Myocyte (in vitro differentiated cells): Measurements from ENCODE around the gene RAPH1. TPM values are rescaled to one million over a fixed set of nuclear protein-coding genes. Genes with fewer than 3 reads are reported as not detected.
"Not testable (repeated sequence)": the region's sequence is repeated elsewhere in the genome, so short reads cannot be mapped to it uniquely, and the experiment has no call there.

Source experiments
- DNase-seq: peaks from one replicate; pipeline ENCODE4 v3.0.0-alpha.2; 2012; ENCODE audit warnings: low read depth
- total RNA-seq: library from RNA; depleted of rRNA; stranded (reverse); fragments of >200 nt; gene quantifications from 2 replicates; pipeline ENCODE4 v1.2.3, GENCODE V29; 2014

Gene RAPH1
- total RNA-seq, 1 donor from 2014 or later = 41.3 TPM

GRCh38 chr2:203432811-203433210 lies 102.3 kb downstream of the RAPH1 start:
- peak; percentile 37 for DNase-seq

GRCh38 chr2:203431391-203432185 lies 103.5 kb downstream of the RAPH1 start:
- no peak for DNase-seq

GRCh38 chr2:203429643-203430042 lies 105.5 kb downstream of the RAPH1 start:
- not testable (repeated sequence) for DNase-seq

- peak; percentile 22 for DNase-seq
Measured at GRCh38 chr2:203427061-203427460, 108.0 kb downstream of the RAPH1 start.

- peak; percentile 59 for DNase-seq
Measured at GRCh38 chr2:203418271-203418670, 116.8 kb downstream of the RAPH1 start.

- no peak for DNase-seq
Measured at GRCh38 chr2:203413796-203414195, 121.3 kb downstream of the RAPH1 start.

- peak; percentile 57 for DNase-seq
Measured at GRCh38 chr2:203412546-203413331, 122.4 kb downstream of the RAPH1 start.

- no peak for DNase-seq
Measured at GRCh38 chr2:203407496-203407895, 127.6 kb downstream of the RAPH1 start.

GRCh38 chr2:203404996-203405395 lies 130.1 kb downstream of the RAPH1 start:
- no peak for DNase-seq

- no peak for DNase-seq
Measured at GRCh38 chr2:203400805-203401585, 134.1 kb downstream of the RAPH1 start.

GRCh38 chr2:203399031-203399430 lies 136.1 kb downstream of the RAPH1 start:
- DNase-seq = peak; percentile 27

GRCh38 chr2:203396667-203397066 lies 138.4 kb downstream of the RAPH1 start:
- no peak for DNase-seq

- DNase-seq = no peak
Measured at GRCh38 chr2:203395858-203396257, 139.2 kb downstream of the RAPH1 start.

- DNase-seq = no peak
Measured at GRCh38 chr2:203394519-203395227, 140.4 kb downstream of the RAPH1 start.

GRCh38 chr2:203388153-203388552 lies 146.9 kb downstream of the RAPH1 start:
- not testable (repeated sequence) for DNase-seq

- no peak for DNase-seq
Measured at GRCh38 chr2:203383038-203383437, 152.1 kb downstream of the RAPH1 start.

- DNase-seq = no peak
Measured at GRCh38 chr2:203379156-203379555, 155.9 kb downstream of the RAPH1 start.

- DNase-seq = no peak
Measured at GRCh38 chr2:203376173-203376572, 158.9 kb downstream of the RAPH1 start.

GRCh38 chr2:203372706-203373105 lies 162.4 kb downstream of the RAPH1 start:
- DNase-seq = not testable (repeated sequence)

GRCh38 chr2:203366639-203367466 lies 168.2 kb downstream of the RAPH1 start:
- DNase-seq = no peak
